Measurements from ENCODE around the gene F8A1. TPM values are rescaled to one million over a fixed set of nuclear protein-coding genes. Genes with fewer than 3 reads are reported as not detected.

The F8A1 gene
- total and polyA plus RNA-seq, 4 donors: 3.2 to 58.0 (median 28.4) TPM

DNA sequence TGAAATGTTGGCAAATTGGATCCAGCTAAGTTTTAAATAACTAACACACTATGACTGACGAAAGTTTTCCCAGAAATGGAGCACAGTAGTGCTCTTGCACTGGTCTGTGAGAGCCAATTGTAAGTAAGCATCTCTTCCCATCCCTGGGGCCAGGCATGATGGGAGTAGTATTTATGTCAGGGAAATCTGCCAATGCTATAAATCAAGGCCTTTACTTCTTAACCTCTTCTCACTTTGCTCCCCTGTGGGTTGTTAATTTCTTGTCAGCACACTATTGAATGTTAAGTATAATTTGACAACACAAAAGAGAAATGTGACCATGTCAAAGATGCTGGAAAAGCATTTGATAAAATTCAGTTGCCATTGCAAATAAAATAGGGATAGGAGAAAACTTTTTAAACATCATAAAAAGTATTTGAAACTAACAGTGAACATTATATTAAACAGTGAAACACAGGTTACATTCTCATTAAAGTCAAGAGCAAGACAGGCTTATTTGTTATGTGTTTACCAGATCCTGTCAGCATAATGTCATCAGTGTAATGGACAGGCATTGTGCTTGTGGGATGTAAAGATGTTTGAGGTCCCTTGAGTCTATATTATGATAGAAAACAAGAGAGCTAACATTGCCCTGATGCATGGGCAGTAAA is 5.0 kb downstream of the F8A1 start:
- Histone ChIP-seq H3K27ac (ENCODE audit: low read depth in 1 of 2, low read length in 1 of 2) (no peak overlapping the region), H3K36me3 (ENCODE audit: control insufficient read depth in 4 of 4, insufficient read depth in 4 of 4, low read length in 4 of 4) (no peaks in the 10 kb centered on the region), H3K9ac (ENCODE audit: insufficient read depth in 1 of 2, low read length in 2 of 2) (no peak overlapping the region), H3K27me3 (ENCODE audit: control insufficient read depth in 3 of 3, insufficient read depth in 3 of 3, low read length in 2 of 3) (no peaks in the 10 kb centered on the region), H3K9me3 (ENCODE audit: control insufficient read depth in 4 of 4, insufficient read depth in 3 of 4, low read length in 3 of 4) (no peaks in the 10 kb centered on the region), H3K4me3 (no peak overlapping the region), H3K4me1 (ENCODE audit: control insufficient read depth in 5 of 5, insufficient read depth in 5 of 5, low read length in 5 of 5) (peaks cover 0 to 5% (median 3%) of the 10 kb centered on the region in 5 donors)
- peak in 1 of 3 donors; percentile 2 for DNase-seq
- no peak for ATAC-seq (ENCODE audit: insufficient read depth, low FRiP score)
- 52 to 89% methylated on average over 1 of the region's 1 CpG for WGBS, 2 donors
- TF ChIP-seq, protein P1, sequence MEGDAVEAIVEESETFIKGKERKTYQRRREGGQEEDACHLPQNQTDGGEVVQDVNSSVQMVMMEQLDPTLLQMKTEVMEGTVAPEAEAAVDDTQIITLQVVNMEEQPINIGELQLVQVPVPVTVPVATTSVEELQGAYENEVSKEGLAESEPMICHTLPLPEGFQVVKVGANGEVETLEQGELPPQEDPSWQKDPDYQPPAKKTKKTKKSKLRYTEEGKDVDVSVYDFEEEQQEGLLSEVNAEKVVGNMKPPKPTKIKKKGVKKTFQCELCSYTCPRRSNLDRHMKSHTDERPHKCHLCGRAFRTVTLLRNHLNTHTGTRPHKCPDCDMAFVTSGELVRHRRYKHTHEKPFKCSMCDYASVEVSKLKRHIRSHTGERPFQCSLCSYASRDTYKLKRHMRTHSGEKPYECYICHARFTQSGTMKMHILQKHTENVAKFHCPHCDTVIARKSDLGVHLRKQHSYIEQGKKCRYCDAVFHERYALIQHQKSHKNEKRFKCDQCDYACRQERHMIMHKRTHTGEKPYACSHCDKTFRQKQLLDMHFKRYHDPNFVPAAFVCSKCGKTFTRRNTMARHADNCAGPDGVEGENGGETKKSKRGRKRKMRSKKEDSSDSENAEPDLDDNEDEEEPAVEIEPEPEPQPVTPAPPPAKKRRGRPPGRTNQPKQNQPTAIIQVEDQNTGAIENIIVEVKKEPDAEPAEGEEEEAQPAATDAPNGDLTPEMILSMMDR (IDR thresholded peaks at IDR 0.05; ENCODE audit: control extremely low read depth, extremely low read depth): no peak

DNA sequence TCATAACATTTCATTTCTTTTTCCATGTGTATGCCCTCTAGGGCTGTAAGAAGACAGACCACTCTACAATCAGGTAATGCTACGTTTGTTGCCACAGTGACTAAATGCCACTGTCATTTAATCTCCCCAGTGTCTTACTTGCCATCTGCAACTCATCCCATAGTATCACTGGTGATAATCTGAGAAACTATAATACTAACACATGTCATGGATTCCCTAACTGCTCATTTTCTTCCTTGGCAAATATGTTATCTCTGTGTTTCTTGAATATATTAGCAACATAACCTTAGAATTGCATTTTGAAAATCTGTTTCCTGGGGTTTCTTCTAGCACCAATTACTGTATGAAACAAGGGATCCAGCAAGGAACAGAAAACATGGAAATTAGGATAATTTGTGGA is 6.1 kb downstream of the F8A1 start:
- WGBS, 2 donors: 59 to 79% methylated on average over 1 of the region's 1 CpG
- ATAC-seq (ENCODE audit: insufficient read depth, low FRiP score): no peak
- TF ChIP-seq, protein P1 (IDR thresholded peaks at IDR 0.05; ENCODE audit: control extremely low read depth, extremely low read depth): no peak
- Histone ChIP-seq H3K4me3 (no peak overlapping the region), H3K36me3 (ENCODE audit: control insufficient read depth in 4 of 4, insufficient read depth in 4 of 4, low read length in 4 of 4) (no peaks in the 10 kb centered on the region), H3K4me1 (ENCODE audit: control insufficient read depth in 5 of 5, insufficient read depth in 5 of 5, low read length in 5 of 5) (peaks cover 0 to 5% (median 3%) of the 10 kb centered on the region in 5 donors), H3K9me3 (ENCODE audit: control insufficient read depth in 4 of 4, insufficient read depth in 3 of 4, low read length in 3 of 4) (peaks cover 0 to 2% (median under 1%) of the 10 kb centered on the region in 4 donors), H3K27ac (ENCODE audit: low read depth in 1 of 2, low read length in 1 of 2) (no peak overlapping the region), H3K9ac (ENCODE audit: insufficient read depth in 1 of 2, low read length in 2 of 2) (no peak overlapping the region), H3K27me3 (ENCODE audit: control insufficient read depth in 3 of 3, insufficient read depth in 3 of 3, low read length in 2 of 3) (no peaks in the 10 kb centered on the region)
- DNase-seq: peak in 2 of 3 donors; percentile 25 to 45

DNA sequence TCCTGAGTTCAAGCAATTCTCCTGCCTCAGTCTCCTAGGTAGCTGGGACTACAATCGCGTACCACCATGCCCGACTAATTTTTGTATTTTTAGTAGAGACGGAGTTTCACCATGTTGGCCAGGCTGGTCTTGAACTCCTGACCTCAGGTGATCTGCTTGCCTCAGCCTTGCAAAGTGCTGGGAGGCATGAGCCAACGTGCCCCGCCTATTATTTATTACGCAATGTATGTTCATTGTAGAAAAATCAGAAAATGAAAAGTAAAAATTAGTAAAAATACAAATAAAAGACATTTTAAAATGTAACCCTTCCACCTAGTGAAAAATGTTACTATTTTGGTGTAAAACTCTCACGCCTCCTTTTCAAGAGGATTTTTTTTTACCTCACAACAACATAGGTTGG is 14.2 kb downstream of the F8A1 start:
- Histone ChIP-seq H3K27me3 (ENCODE audit: control insufficient read depth in 3 of 3, insufficient read depth in 3 of 3, low read length in 2 of 3) (peaks cover 0 to 6% (median 0%) of the 10 kb centered on the region in 3 donors), H3K36me3 (ENCODE audit: control insufficient read depth in 4 of 4, insufficient read depth in 4 of 4, low read length in 4 of 4) (no peaks in the 10 kb centered on the region), H3K27ac (ENCODE audit: low read depth in 1 of 2, low read length in 1 of 2) (no peak overlapping the region), H3K9ac (ENCODE audit: insufficient read depth in 1 of 2, low read length in 2 of 2) (no peak overlapping the region), H3K9me3 (ENCODE audit: control insufficient read depth in 4 of 4, insufficient read depth in 3 of 4, low read length in 3 of 4) (peaks cover 0 to 2% (median under 1%) of the 10 kb centered on the region in 4 donors), H3K4me1 (ENCODE audit: control insufficient read depth in 5 of 5, insufficient read depth in 5 of 5, low read length in 5 of 5) (no peaks in the 10 kb centered on the region), H3K4me3 (no peak overlapping the region)
- 86 to 95% methylated on average over 8 of the region's 8 CpGs for WGBS, 2 donors
- DNase-seq (no peak), ATAC-seq (ENCODE audit: insufficient read depth, low FRiP score) (no peak)
- TF ChIP-seq, protein P1 (IDR thresholded peaks at IDR 0.05; ENCODE audit: control extremely low read depth, extremely low read depth): no peak
